ENCODE data around the gene NUP98.

Gene NUP98

DNA sequence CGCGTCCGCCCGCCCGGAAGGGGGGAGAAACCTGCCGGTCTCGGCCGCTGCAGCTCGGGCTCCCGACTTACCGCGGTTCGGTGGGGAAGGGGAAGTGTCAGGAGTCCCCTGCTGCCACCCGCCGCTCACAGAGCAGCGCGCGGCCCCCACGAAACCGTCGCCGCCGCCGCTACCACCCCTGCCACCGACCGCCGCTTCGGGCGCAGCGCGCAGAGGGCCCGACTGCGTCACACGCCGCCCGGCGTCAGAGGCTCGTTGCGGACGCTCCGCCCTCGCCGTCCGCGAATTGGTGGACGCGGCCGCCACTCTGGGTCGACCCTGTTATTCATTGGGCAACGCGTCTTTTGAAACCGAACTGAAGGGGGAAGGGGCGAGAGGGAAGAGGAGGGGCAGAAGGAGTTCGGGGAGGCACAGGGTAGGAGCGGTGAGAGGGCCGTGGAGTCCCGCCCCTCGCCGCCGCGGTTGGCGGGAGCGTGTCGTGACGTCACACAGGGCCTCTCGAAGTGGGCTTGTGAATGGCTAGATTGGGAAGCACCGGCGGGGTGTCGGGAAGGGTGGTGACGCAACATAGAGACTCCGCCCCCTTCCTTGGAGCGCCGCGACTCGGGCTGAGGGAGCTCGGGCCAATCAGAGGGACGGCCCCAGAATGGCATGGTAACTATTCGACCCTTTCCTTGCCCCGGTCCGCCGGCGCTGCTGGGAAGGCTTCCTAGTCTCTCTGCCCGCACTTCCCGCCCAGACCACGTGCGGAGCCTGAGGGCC, at the start of gene NUP98:
TSS of gene NUP98 (minus strand) at position 226 of the 762 bp plus-strand sequence. CDS start 15,437 bp downstream, outside the sequence.
- H3K9me3 Mint-ChIP-seq: no peaks in the 10 kb centered on the region
- H3K27ac Mint-ChIP-seq: peak within 1 kb of the TSS; percentile 95
- peaks cover 15% of the 10 kb centered on the region for H3K4me1 Mint-ChIP-seq
- no peaks in the 10 kb centered on the region for H3K27me3 Mint-ChIP-seq
- H3K4me3 Mint-ChIP-seq: peak within 1 kb of the TSS; percentile 92
- DNase-seq (ENCODE audit: low spot score in 2 of 2) (peak; percentile 98 to 100), ATAC-seq (ENCODE audit: low read depth) (peak; percentile 87)
- peaks cover 3% of the 10 kb centered on the region for H3K36me3 Mint-ChIP-seq

DNA sequence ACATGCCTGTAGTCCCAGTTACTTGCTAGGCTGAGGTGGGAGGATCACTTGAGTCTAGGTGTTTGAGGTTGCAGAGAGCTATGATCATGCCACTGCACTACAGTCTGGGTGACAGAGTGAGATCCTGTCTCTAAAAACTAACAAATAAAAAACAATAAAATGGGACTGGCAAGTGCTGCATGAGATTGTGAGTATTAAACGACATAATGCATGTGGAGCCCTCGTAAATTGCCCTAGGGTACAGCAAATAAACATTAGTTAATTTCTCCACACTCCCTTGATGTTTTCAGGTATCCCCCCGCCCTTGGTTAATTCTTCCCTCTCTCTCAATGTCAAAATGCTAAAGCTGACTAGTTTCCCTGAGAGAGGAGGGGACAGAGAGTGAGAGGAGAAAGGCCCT, 48.3 kb upstream of the NUP98 start:
- peaks cover 10% of the 10 kb centered on the region for H3K4me1 Mint-ChIP-seq

DNA sequence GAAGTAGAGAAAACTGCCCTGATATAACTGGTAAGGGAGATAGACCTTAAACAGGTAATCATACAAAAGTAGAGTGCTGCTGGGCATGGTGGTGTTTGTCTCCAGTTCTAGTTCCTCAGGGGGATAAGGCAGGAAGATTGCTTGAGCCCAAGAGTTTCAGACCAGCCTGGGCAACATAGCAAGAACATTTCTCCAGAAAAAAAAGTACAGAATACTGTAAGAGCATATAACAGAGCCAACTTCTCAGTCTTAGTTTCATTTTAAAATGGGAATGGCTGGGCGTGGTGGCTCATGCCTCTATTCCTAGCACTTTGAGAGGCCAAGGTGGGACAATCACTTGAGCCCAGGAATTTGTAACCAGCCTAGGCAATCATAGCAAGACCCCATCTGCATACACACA, 47.9 kb upstream of the NUP98 start:
- DNase-seq (ENCODE audit: low spot score in 2 of 2) (no peak), ATAC-seq (ENCODE audit: low read depth) (no peak)
- Mint-ChIP-seq H3K4me3 (no peak overlapping the region), H3K9me3 (no peaks in the 10 kb centered on the region), H3K4me1 (peaks cover 10% of the 10 kb centered on the region), H3K27me3 (no peaks in the 10 kb centered on the region), H3K36me3 (no peaks in the 10 kb centered on the region), H3K27ac (peak overlapping the region; percentile 56)

More for the DNA sequence above, 48.3 kb upstream of the NUP98 start:
- Mint-ChIP-seq H3K27me3 (no peaks in the 10 kb centered on the region), H3K27ac (no peak overlapping the region), H3K36me3 (no peaks in the 10 kb centered on the region), H3K4me3 (no peak overlapping the region), H3K9me3 (no peaks in the 10 kb centered on the region)
- no peak for DNase-seq (ENCODE audit: low spot score in 2 of 2)
- no peak for ATAC-seq (ENCODE audit: low read depth)

DNA sequence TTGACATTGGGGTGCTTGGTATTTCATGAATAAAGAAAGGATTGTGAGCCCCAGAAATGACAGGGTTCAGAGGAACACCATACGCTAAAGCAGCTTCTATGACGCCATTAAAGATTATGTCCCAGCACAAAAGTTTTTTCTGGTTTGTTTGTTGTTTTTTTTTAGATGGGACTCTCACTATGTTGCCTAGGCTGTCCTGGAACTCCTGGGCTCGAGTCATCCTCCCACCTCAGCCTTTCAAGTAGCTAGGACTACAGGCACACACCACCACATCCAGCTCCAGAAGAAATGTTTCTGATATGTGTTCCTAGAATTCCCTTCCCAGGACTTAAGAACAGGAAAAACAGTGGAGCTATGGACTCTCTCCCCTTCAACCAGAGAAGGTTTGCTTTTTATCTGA, 46.0 kb upstream of the NUP98 start:
- DNase-seq (ENCODE audit: low spot score in 2 of 2) (no peak), ATAC-seq (ENCODE audit: low read depth) (no peak)
- H3K27me3 Mint-ChIP-seq: no peaks in the 10 kb centered on the region
- H3K9me3 Mint-ChIP-seq: no peaks in the 10 kb centered on the region
- H3K4me3 Mint-ChIP-seq: no peak overlapping the region
- H3K27ac Mint-ChIP-seq: peak overlapping the region; percentile 31
- H3K4me1 Mint-ChIP-seq: peaks cover 18% of the 10 kb centered on the region
- H3K36me3 Mint-ChIP-seq: no peaks in the 10 kb centered on the region

DNA sequence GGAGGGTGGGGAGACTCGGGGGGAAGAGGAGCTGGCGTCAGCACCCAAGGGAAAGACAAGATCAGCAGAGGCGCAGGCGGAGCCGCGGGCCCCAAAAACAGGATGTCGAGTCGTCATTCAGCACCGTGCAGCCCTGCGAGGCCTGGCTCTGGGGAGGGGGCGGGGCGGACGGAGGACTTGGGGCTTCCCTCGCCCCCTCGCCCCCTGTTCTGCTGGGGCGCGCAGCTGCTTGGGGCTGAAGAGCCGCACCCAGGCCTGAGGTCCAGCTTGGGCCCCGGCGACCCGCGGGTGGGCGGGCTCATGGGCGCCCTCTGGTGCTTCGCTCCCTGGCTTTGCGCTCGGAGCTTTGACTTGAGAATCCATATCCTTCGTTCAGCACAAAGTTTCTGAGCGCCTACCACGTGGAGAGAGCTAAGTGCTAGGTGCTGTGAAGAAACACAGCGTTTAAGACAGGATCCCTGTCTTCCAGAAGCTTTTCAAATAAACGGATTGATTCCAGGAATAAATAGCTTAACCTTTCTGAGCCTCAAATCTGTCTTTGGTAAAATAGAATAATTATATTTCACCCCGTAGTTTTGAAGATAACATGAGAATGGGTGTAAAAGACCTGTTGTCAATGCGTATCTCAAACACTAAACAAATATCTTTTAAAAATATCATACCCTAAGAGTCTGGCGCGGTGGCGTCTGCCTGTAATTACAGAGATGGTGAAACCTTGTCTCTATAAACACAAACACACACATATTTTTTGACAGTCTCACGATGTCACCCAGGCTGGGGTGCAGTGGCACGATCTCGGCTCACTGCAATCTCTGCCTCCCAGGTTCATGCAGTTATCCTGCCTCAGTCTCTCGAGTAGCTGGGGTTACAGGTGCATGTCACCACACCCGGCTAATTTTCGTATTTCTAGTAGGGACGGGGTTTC, 44.3 kb upstream of the NUP98 start:
- peak; percentile 92 to 98 for DNase-seq (ENCODE audit: low spot score in 2 of 2)
- Mint-ChIP-seq H3K9me3 (no peaks in the 10 kb centered on the region), H3K27me3 (no peaks in the 10 kb centered on the region), H3K27ac (peak overlapping the region; percentile 95), H3K4me1 (peaks cover 32% of the 10 kb centered on the region), H3K36me3 (no peaks in the 10 kb centered on the region), H3K4me3 (peak overlapping the region; percentile 94)
- ATAC-seq (ENCODE audit: low read depth): no peak

DNA sequence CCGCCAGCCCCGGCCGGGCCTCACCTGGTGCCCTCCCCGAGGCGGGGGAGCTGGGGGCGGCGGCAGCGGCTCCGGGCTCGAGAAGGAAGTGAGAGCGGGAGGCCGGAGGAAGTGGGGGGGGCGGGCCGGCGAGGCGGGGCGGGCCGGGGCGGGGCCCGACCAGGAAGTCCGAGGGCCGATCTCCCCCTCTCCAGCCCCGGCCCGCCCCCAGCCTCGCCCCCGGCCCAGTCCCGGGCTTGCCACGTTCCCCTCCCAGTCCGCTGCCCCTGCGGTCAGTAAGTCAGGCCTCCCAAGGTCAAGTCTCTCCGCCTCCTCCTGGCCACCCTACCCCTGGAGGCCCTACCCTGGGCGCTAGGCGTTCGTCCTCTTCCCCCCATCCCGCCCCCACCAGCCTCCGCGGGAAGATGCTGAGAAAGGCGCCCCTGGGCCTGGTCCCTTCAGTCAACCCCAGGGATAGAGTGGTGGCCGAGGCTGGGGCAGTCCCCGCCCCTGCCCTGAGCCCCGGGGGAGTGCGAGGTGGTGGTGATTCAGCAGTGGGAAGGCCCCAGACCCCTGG, 43.6 kb upstream of the NUP98 start, which contains the start of gene RHOG:
TSS of gene RHOG (minus strand) at position 90 of the 556 bp plus-strand sequence. CDS start 12,821 bp downstream, outside the sequence.
- peaks cover 35% of the 10 kb centered on the region for H3K4me1 Mint-ChIP-seq

DNA sequence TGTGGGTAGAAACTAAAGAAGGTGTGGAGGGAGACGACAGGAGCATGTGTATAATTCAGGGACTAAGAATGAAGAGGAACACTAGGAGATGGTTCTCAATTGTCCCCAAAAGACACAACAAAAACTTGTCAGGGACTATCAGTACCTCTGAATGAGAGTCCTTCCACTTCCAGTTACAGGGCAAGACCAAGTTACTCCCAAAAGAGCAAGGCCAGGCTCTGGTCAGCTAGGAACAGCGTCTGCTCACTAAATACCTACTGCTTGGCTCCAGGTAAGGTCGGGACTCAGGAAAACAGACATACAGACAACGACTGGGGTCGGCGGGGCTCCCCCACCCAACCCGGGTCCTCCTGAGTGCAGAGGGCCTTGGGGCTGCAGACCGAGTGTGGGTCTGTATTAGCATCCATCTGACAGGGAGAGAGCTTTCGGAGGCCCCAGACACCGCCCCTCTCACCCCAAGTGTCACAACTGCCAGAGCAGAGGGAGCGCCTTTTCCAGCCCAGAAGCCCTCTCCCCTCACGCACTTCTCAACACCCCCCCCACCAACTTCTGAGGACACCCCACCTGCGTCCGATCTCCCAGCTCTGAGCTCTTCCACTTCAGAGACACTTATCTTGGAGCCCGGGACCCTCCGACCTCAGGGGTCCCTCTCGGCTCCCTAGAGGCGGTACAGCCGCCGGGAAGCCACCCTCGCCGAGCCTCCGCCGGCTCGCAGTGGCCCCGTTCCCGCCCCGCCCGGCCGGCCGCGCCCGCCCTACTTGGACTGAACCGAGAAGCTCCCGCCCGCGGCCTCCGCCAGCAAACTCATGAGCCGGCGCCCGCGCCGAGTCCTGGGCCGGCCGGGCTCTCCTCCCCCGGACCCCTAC, 42.9 kb upstream of the NUP98 start:
- Mint-ChIP-seq H3K36me3 (peaks cover 4% of the 10 kb centered on the region), H3K9me3 (no peaks in the 10 kb centered on the region), H3K4me1 (peaks cover 41% of the 10 kb centered on the region), H3K4me3 (peak overlapping the region; percentile 94), H3K27me3 (no peaks in the 10 kb centered on the region), H3K27ac (peak overlapping the region; percentile 95)
- ATAC-seq (ENCODE audit: low read depth): no peak
- DNase-seq (ENCODE audit: low spot score in 2 of 2): peak; percentile 27 to 77

More for the DNA sequence above, 43.6 kb upstream of the NUP98 start, which contains the start of gene RHOG:
- no peaks in the 10 kb centered on the region for H3K36me3 Mint-ChIP-seq
- peak within 1 kb of the TSS; percentile 94 for H3K4me3 Mint-ChIP-seq
- H3K27ac Mint-ChIP-seq: peak within 1 kb of the TSS; percentile 95
- no peaks in the 10 kb centered on the region for H3K27me3 Mint-ChIP-seq
- DNase-seq (ENCODE audit: low spot score in 2 of 2) (peak; percentile 78 to 88), ATAC-seq (ENCODE audit: low read depth) (peak; percentile 75)
- no peaks in the 10 kb centered on the region for H3K9me3 Mint-ChIP-seq

DNA sequence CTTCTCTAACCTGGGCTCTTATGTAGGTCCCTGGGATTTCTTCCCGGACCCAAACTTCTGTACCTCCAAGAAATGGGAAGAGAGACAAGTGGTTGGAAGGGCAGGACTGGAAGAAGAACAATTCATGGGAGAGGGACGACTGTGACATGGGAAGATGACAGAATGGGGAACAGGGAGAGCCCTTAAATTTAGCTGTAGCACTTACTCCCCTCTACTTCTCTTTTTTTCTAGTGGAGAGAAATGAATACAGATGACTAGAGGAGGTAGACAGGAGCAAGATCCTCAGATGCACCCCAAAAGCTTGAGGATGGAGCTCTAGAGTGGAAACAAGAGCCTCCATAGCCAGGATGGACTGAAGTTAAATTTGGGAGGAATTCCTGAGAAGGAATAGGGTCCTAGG, 41.1 kb upstream of the NUP98 start:
- H3K4me1 Mint-ChIP-seq: peaks cover 56% of the 10 kb centered on the region
- no peak for DNase-seq (ENCODE audit: low spot score in 2 of 2)
- ATAC-seq (ENCODE audit: low read depth): no peak
- H3K4me3 Mint-ChIP-seq: peak overlapping the region; percentile 94
- H3K36me3 Mint-ChIP-seq: peaks cover 8% of the 10 kb centered on the region
- H3K27ac Mint-ChIP-seq: peak overlapping the region; percentile 95
- H3K9me3 Mint-ChIP-seq: no peaks in the 10 kb centered on the region
- H3K27me3 Mint-ChIP-seq: no peaks in the 10 kb centered on the region

DNA sequence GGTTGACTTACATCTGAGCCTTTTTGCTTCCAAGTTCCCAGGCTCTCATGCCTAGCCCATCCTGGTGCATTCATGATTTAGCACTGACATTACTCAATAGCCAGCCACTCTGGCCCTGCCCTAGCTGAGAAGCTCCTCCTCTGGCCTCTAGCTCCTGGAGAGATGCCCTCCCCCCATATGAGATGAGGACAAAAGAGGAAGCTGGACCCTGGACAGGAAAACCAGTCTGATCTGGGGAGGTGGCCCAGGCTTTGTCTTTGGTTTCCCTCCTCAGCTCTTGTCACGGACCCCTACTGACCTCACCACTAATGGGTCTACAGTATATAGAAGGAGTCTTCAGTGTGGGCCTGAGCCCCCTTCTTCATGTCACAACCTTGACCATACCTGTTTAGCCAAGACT, 40.4 kb upstream of the NUP98 start:
- no peak for DNase-seq (ENCODE audit: low spot score in 2 of 2)
- H3K9me3 Mint-ChIP-seq: no peaks in the 10 kb centered on the region
- H3K4me3 Mint-ChIP-seq: peak overlapping the region; percentile 94
- ATAC-seq (ENCODE audit: low read depth): no peak
- H3K27me3 Mint-ChIP-seq: no peaks in the 10 kb centered on the region
- H3K4me1 Mint-ChIP-seq: peaks cover 63% of the 10 kb centered on the region
- H3K27ac Mint-ChIP-seq: peak overlapping the region; percentile 95
- peaks cover 8% of the 10 kb centered on the region for H3K36me3 Mint-ChIP-seq

DNA sequence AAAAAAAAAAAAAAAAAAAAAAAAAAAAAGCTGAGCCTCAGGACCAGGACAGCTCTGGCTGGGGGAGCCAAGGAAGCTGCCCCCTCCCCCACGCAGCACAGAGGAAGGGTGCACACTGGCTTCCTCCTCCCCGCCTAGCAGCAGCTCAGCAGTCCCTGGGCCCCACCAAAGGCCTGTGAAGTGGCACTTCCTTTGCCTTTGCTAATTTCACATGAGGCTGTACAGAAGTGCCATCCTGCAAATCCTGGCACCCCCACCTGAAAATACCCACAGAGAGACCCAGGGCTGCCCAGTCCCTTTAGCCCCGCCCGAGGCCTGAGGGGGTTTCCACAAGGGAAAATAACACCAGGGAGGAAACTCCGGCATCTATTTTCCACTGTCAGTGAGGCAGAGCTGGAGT, 39.5 kb upstream of the NUP98 start:
- no peaks in the 10 kb centered on the region for H3K27me3 Mint-ChIP-seq
- no peak for DNase-seq (ENCODE audit: low spot score in 2 of 2)
- H3K4me3 Mint-ChIP-seq: peak overlapping the region; percentile 63
- peak overlapping the region; percentile 95 for H3K27ac Mint-ChIP-seq
- ATAC-seq (ENCODE audit: low read depth): no peak
- no peaks in the 10 kb centered on the region for H3K9me3 Mint-ChIP-seq
- peaks cover 70% of the 10 kb centered on the region for H3K4me1 Mint-ChIP-seq
- H3K36me3 Mint-ChIP-seq: peaks cover 8% of the 10 kb centered on the region

DNA sequence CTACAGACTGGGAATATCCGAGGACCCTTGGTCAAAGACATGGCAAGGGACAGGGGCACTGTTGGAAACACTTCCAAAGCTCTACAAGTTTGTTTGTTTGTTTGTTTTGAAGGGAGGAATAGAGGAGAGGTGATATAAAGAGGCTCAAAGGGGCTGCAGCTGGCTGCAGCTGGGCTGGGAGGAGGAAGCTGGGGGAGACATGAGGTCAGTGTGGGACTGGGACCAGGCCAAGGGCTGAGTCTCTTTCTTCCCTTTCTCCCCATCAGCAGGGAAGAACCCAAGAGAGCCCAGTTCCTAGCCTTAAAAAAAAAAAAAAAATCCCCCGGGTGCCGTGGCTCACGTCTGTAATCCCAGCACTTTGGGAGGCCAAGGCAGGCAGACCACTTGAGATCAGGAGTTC, 38.4 kb upstream of the NUP98 start:
- Mint-ChIP-seq H3K9me3 (no peaks in the 10 kb centered on the region), H3K27me3 (no peaks in the 10 kb centered on the region), H3K4me1 (peaks cover 81% of the 10 kb centered on the region), H3K4me3 (peak overlapping the region; percentile 61), H3K36me3 (peaks cover 13% of the 10 kb centered on the region), H3K27ac (peak overlapping the region; percentile 87)
- ATAC-seq (ENCODE audit: low read depth) (no peak), DNase-seq (ENCODE audit: low spot score in 2 of 2) (no peak)

DNA sequence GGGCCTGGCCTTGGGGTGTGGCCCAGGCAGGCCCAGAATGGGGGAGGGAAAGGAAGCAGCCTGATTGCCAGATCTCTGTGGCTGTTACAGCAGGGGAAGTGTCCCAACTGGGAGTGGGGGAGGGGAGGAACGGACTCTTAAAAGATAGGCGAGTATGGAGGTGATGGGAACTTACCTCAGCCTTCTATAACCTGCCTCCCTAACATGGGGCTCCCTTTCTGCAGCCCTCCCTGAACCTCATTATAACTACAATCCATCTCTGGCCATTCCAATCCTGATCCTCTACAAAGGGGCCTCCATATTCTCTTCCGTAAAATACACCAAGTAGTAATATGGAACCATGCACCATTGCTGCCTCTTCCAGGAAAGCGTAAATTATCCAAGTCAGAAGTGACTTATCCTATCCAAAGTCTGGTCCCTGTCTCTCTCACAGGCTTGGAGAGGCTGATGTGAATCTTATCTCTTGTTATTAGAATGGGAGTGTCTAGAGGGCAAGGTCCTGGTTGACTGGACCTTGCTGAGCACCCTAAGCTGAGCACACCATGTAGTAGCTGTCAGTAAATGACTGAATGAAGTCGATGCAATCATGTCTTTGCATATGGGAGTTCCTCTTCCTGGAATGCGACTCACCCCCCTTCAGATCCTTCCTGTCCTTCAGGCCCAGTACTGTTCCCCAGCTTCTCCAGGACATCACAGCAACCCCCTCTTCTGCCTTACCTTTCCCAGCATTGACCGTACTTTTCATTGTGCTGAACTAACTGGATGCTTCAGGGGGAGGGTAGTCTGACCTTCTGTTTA, 37.5 kb upstream of the NUP98 start:
- no peaks in the 10 kb centered on the region for H3K9me3 Mint-ChIP-seq

More for the DNA sequence above, 37.5 kb upstream of the NUP98 start:
- Mint-ChIP-seq H3K36me3 (peaks cover 13% of the 10 kb centered on the region), H3K4me1 (peaks cover 81% of the 10 kb centered on the region), H3K27me3 (no peaks in the 10 kb centered on the region), H3K4me3 (peak overlapping the region; percentile 61), H3K27ac (peak overlapping the region; percentile 87)
- DNase-seq (ENCODE audit: low spot score in 2 of 2): no peak
- peak; percentile 18 for ATAC-seq (ENCODE audit: low read depth)
